Activated naive CD8-positive, alpha-beta T cell (primary cell): ENCODE results near the gene SYT1.
"Not testable (repeated sequence)": the region's sequence is repeated elsewhere in the genome, so short reads cannot be mapped to it uniquely, and the experiment has no call there.

Experiments used
- H3K27ac Mint-ChIP-seq: one replicate; pipeline ENCODE4 v1.8.0; 2021; ENCODE audit warnings: mixed read lengths
- H3K27me3 Mint-ChIP-seq: one replicate; pipeline ENCODE4 v1.8.0; 2021; ENCODE audit warnings: mixed read lengths
- H3K36me3 Mint-ChIP-seq: one replicate; pipeline ENCODE4 v1.8.0; 2021; ENCODE audit warnings: mixed read lengths
- H3K4me1 Mint-ChIP-seq: one replicate; pipeline ENCODE4 v1.8.0; 2021; ENCODE audit warnings: low read depth, mixed read lengths
- H3K4me3 Mint-ChIP-seq: one replicate; pipeline ENCODE4 v1.8.0; 2021; ENCODE audit warnings: mild to moderate bottlenecking, mixed read lengths
- H3K9me3 Mint-ChIP-seq: one replicate; pipeline ENCODE4 v1.8.0; 2021; ENCODE audit warnings: low read depth, mixed read lengths

The SYT1 gene

DNA sequence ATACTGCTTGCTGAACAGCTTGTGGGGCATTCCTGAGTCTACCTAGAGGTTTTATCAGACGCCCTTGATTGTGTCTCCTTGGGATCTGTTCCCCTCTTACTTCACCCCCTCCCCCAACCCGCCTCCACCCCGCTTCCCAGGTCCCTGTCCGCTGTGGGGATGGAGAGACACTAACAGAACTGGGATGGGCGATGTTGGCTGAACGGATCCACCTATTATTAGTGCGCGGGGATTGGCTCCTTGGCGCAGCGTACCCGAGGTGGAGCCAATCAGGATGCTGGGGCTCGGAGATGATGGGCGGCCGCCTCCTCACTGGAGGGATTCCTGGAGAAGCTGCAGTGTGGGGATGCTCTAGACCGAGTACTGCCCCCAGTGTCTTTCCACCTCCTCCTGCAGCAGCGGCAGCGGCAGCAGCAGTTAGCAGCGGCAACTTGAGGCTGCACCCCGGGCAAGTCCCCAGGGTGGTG lies at the start of gene SYT1:
SYT1 (plus strand) TSS at position 372 of the 467 bp plus-strand sequence.
- Mint-ChIP-seq H3K36me3 (no peaks in the 10 kb centered on the region), H3K9me3 (peaks cover 8% of the 10 kb centered on the region), H3K4me1 (no peaks in the 10 kb centered on the region), H3K27ac (no peak within 1 kb of the TSS), H3K4me3 (no peak within 1 kb of the TSS), H3K27me3 (peaks cover 17% of the 10 kb centered on the region)

DNA sequence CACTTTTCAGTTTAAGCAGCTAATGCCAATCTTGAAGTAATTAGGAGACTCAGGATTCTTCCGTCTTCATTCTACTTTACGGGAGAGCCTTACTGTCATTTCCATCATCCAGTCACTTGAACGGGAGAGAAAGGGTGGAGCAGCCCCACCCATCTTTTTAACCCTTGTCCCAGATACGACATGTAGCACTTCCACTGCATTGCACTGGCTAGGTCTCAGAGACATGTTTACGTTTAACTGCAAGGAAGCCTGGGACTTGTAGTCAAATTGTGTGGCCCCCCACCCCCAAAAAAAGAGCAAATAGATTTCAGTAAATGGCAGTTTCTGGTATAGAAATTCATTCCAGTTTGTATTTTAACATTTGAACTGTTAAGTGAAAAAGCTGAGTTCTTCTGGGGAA lies 46.1 kb upstream of the SYT1 start:
- no peaks in the 10 kb centered on the region for H3K36me3 Mint-ChIP-seq
- no peak overlapping the region for H3K27ac Mint-ChIP-seq
- H3K27me3 Mint-ChIP-seq = no peaks in the 10 kb centered on the region
- no peak overlapping the region for H3K4me3 Mint-ChIP-seq
- peaks cover 20% of the 10 kb centered on the region for H3K9me3 Mint-ChIP-seq
- H3K4me1 Mint-ChIP-seq = no peaks in the 10 kb centered on the region

DNA sequence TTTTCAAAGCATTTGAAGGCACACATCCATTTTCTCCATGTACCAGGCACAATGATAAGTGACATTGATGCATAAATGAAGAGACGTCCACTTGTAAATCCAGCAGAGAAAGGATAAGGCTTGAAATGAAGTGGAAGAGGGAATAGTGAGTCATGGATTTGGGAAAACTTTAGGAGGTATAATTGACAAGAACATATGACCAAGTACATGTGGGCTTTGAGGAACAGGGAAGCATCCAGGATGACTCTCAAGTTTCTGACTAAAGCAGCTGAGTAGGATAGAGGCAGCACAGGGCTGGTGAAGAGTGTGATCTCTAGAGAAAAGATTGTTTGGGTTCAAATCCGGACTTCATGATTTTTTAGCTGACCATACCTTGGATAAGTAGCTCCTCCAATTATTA lies 43.6 kb upstream of the SYT1 start:
- H3K4me1 Mint-ChIP-seq = no peaks in the 10 kb centered on the region
- H3K9me3 Mint-ChIP-seq = peaks cover 8% of the 10 kb centered on the region
- H3K4me3 Mint-ChIP-seq = no peak overlapping the region
- no peaks in the 10 kb centered on the region for H3K36me3 Mint-ChIP-seq
- no peak overlapping the region for H3K27ac Mint-ChIP-seq
- no peaks in the 10 kb centered on the region for H3K27me3 Mint-ChIP-seq

DNA sequence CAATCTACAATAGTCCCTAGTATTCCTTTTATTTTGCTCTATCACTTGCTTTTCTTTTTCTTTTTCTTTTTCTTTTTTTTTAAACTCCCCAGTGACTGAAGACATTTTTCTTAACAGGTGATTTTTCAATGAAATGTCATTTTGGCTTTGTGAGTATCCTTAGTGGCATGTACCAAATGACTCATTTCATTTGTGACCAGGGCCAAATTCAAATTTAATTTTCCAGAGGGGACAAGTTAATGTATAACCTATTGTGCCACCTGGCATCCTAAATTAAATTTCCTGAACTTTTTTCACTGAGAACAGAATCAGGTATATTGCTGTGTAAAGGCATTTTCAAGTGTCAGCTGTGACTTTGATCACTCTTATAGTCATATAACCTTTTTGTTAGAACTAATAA lies 39.7 kb upstream of the SYT1 start:
- H3K36me3 Mint-ChIP-seq = no peaks in the 10 kb centered on the region

DNA sequence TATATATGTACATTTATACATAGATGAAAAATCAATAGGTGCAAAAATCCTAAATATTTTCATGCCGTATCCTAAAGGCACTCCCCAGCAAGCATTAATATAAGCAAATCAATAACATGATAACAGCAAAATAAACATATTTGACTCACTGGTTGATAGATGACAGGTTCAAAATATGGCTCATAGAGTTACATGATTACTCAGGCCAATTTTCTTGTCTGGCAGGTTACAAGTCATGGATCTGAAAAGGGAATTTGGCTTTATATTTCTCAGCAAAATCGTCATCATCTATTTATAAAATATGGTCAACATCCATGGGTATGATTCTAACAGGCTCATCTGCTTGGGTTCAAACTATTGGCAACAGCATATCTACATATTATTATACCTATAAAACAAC lies 34.9 kb upstream of the SYT1 start:
- Mint-ChIP-seq H3K27me3 (no peaks in the 10 kb centered on the region), H3K27ac (no peak overlapping the region)

More for the DNA sequence above, 39.7 kb upstream of the SYT1 start:
- no peaks in the 10 kb centered on the region for H3K27me3 Mint-ChIP-seq
- H3K27ac Mint-ChIP-seq = no peak overlapping the region
- no peak overlapping the region for H3K4me3 Mint-ChIP-seq
- H3K9me3 Mint-ChIP-seq = peaks cover 4% of the 10 kb centered on the region
- no peaks in the 10 kb centered on the region for H3K4me1 Mint-ChIP-seq

DNA sequence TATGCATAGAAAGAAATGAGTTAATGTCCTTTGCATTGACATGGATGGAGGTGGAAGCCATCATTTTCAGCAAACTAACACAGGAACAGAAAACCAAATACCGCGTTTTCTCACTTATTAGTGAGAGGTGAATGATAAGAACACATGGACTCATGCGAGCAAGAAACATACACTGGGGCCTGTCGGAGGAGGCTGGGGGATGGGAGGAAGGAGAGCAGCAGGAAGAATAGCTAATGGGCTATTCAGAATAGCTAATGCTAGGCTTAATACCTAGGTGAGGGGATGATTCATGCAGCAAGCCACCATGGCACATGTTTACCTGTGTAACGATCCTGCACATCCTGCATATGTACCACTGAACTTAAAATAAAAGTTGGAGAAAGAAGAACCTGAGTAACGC lies 29.1 kb upstream of the SYT1 start:
- H3K4me3 Mint-ChIP-seq = no peak overlapping the region
- no peaks in the 10 kb centered on the region for H3K36me3 Mint-ChIP-seq
- no peak overlapping the region for H3K27ac Mint-ChIP-seq
- H3K4me1 Mint-ChIP-seq = no peaks in the 10 kb centered on the region
- H3K9me3 Mint-ChIP-seq = peaks cover 10% of the 10 kb centered on the region
- H3K27me3 Mint-ChIP-seq = no peaks in the 10 kb centered on the region

More for the DNA sequence above, 34.9 kb upstream of the SYT1 start:
- Mint-ChIP-seq H3K36me3 (no peaks in the 10 kb centered on the region), H3K4me1 (no peaks in the 10 kb centered on the region), H3K4me3 (no peak overlapping the region), H3K9me3 (peaks cover 11% of the 10 kb centered on the region)

DNA sequence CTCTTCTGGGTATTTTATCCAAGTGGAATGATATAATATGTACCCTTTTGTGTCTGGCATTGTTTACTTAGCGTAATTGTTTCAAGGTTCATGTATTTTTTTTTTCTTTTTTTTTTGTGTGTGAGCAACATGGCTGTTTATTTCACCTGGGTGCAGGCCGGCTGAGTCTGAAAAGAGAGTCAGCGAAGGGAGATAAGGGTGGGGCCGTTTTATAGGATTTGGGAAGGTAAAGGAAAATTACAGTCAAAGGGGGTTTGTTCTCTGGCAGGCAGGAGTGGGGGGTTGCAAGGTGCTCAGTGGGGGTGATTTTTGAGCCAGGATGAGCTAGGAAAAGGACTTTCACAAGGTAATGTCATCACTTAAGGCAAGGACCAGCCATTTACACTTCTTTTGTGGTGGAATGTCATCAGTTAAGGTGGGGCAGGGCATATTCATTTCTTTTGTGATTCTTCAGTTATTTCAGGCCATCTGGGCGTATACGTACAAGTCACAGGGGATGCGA lies 24.0 kb upstream of the SYT1 start:
- H3K27me3 Mint-ChIP-seq, H3K36me3 Mint-ChIP-seq, H3K4me1 Mint-ChIP-seq, H3K9me3 Mint-ChIP-seq, H3K4me3 Mint-ChIP-seq, H3K27ac Mint-ChIP-seq: not testable (repeated sequence)

DNA sequence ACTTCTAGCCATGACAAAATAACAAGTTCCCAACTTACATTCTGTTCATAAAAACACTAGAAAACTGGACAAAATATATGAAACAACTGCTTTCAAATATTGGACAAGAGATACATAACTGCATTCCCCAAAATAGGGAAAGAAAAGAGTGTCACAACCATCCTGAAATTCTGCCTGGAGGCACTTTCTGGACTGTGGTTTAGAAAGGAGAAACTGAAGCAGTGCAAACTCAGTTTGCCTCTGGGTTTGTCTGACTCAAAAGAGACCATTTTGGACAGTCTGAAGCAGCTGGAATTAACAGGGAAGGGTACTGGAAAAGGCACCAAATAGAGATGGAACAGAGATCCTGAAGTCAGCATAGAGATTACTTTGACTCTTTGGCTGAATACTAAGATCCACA lies 11.3 kb upstream of the SYT1 start:
- Mint-ChIP-seq H3K4me3 (no peak overlapping the region), H3K27me3 (no peaks in the 10 kb centered on the region), H3K9me3 (peaks cover 12% of the 10 kb centered on the region), H3K27ac (no peak overlapping the region), H3K36me3 (no peaks in the 10 kb centered on the region), H3K4me1 (no peaks in the 10 kb centered on the region)

DNA sequence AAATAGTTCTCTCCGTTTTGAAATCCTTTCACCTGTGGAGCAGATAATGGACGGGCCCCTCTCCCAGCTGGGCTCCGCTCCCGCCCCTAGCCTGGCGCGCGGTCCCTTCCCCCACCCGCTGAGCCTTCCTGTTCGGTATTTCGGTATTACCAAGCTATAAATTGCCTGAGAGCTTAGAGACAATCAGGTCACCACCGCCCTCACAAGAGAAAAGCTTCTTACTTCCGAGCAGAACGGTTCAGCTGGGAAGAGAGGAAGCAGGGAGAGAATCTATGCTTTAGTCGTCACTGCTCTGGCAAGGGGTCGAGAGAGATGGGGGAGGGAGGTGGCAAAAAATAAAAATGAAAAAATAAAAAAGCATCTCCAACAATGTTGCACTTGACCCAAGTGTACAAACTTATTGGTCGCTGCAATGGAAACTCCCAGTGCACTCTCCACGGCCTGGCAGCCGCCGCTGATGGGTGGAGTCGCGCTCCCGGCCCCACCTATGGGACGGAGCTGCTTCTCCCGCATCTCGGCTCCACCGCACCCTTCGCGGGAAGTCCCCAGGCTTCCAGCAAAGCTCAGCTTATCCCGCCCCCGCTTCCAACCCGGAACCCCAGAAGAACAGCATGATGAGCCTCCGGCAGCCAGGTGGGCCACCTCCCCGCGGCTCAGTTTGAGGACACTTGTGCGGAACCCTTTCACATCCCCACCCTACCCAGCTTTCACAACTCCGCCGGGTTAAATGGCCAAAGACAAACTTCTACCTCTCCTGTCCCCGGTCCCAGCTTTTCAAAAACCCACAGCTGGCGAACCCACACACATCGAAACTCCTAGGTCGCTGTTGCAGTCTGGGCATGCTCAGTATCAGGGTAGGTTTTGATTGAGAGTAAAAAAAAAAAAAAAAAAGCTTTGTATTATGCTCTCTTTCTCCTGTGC lies 832 bp upstream of the SYT1 start:
- no peak overlapping the region for H3K4me3 Mint-ChIP-seq

DNA sequence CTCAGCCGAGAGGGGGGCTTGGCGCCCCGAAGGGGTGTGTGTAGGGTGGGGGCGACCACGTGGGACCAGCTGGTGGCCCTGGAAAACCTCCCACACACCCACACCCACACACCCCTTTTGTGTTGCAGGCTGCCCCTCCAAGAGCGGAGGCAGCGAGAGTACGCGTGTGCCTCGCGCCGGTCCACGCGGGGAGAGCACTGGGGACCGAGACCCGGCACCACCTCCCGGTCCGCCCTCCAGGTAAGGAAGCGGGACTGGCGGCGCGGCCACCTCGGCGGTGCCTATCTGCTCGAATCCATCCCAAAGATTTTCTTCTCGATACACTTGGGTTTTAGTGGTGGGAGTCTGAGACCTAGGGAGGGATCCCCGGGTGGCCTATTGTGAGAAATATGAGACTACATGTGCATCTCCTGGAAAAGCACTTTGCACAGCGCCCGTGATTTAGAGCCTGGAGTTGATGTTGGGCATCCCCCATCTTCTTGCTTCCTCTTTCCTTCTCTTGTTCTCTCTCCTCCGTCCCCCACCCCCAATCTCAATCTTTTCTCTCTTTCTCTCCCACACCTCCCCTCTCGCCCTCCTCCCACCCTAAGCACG lies 393 bp downstream of the SYT1 start:
- H3K9me3 Mint-ChIP-seq = peaks cover 5% of the 10 kb centered on the region
- H3K36me3 Mint-ChIP-seq = no peaks in the 10 kb centered on the region
- no peak overlapping the region for H3K27ac Mint-ChIP-seq
- no peak overlapping the region for H3K4me3 Mint-ChIP-seq
- no peaks in the 10 kb centered on the region for H3K4me1 Mint-ChIP-seq
- peaks cover 17% of the 10 kb centered on the region for H3K27me3 Mint-ChIP-seq

More for the DNA sequence above, 832 bp upstream of the SYT1 start:
- H3K9me3 Mint-ChIP-seq = peaks cover 13% of the 10 kb centered on the region
- H3K4me1 Mint-ChIP-seq = no peaks in the 10 kb centered on the region
- H3K36me3 Mint-ChIP-seq = no peaks in the 10 kb centered on the region
- peaks cover 17% of the 10 kb centered on the region for H3K27me3 Mint-ChIP-seq
- no peak overlapping the region for H3K27ac Mint-ChIP-seq

DNA sequence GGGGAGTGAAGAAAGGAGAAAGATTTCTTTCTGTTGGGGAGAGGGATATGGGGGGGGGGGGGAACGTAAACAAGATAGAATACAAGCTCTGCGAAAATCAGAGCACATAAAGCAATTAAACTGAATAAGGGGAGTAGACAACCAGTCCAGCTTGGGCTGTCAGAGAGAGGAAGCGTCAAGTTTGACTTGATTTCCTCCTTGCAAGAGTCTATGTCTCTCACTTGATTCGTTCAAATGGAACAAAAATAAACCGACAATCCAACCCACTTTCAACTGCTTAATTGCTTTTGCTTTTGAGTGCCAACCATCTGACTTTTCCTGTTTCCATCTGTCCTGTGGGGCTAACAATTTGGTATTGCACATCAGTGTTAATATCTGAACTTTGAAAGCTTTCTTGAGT lies 942 bp downstream of the SYT1 start:
- peaks cover 5% of the 10 kb centered on the region for H3K9me3 Mint-ChIP-seq
- H3K27me3 Mint-ChIP-seq = peaks cover 17% of the 10 kb centered on the region
- no peak overlapping the region for H3K27ac Mint-ChIP-seq
- H3K36me3 Mint-ChIP-seq = no peaks in the 10 kb centered on the region
- no peaks in the 10 kb centered on the region for H3K4me1 Mint-ChIP-seq
- H3K4me3 Mint-ChIP-seq = no peak overlapping the region

DNA sequence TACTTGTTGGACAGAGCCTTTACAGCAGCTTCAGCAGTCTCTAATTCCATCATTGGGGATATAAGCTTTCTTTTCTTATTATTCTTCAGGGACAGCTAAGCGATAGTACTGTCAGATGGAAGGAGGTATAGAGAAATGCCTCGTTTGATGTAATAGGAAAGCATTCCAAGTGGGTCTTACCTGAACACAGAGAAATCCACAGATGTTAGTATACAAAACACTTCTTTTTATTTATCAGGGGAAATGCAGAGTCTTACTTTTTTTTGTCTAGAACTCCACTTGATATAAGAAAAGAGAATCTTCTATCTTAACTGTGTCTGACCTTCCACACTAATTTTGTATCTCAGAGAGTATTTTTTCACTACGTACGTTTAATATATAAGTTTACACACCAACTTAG lies 1.9 kb downstream of the SYT1 start:
- Mint-ChIP-seq H3K27me3 (peaks cover 17% of the 10 kb centered on the region), H3K4me3 (no peak overlapping the region), H3K36me3 (no peaks in the 10 kb centered on the region), H3K9me3 (peaks cover 5% of the 10 kb centered on the region), H3K27ac (no peak overlapping the region), H3K4me1 (no peaks in the 10 kb centered on the region)

DNA sequence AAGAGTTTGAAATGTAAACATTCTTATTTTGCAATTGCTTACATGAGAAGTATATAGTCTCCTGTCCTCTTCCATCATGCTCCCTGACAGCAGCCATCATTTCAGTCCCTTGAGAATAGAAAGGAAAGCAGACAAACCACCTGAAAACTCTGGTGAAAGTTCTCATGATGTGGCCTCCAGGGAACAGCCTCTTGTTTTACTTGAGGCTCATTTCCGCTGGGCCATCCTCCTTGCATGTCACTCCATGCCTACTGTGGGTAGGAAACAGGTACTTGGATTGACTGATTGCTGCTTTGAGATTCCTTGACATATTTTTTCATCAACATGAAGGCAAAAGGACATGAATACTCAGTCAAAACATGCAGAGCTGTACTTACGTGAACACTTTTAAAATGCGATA lies 6.0 kb downstream of the SYT1 start:
- no peaks in the 10 kb centered on the region for H3K27me3 Mint-ChIP-seq

DNA sequence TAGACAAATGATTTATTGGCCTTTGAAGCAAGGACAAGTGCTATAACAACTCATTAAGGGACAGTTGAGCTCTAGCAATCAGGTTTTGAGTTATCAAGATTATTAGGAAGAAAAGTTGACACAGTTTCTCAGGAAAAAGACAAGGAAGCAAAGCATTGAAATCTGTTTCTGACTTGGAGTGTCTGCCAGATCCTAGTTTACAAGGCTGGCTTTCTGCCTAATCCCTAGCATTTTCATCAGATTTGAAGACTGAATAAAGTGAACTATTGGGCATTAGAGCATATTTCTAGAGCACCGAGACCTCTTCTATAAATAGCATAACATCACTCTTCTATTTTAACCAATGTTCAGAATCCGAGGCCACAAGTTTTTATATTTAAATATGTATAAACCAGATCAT lies 7.0 kb downstream of the SYT1 start:
- Mint-ChIP-seq H3K4me3 (no peak overlapping the region), H3K27me3 (no peaks in the 10 kb centered on the region)

More for the DNA sequence above, 6.0 kb downstream of the SYT1 start:
- no peaks in the 10 kb centered on the region for H3K9me3 Mint-ChIP-seq
- H3K4me3 Mint-ChIP-seq = no peak overlapping the region
- H3K27ac Mint-ChIP-seq = no peak overlapping the region
- no peaks in the 10 kb centered on the region for H3K36me3 Mint-ChIP-seq
- no peaks in the 10 kb centered on the region for H3K4me1 Mint-ChIP-seq

DNA sequence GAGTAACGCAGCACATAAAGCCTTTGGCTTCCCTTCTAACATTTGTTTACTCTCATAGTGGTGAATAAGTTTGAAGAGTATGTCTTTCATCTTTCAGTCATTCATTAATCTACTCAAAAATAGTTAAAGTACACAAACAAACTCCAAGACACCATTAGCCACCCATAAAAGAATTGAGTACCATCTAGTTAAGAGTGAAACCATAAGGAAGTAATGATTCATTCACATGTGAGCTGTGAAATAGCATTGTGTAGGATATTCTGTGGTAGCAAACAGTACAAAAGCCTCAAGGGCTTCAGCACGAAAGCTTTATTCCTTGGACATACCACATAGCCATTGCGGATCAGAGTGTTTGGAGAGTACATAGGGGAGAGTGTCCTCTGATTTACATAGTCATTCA lies 13.9 kb downstream of the SYT1 start:
- Mint-ChIP-seq H3K4me1 (no peaks in the 10 kb centered on the region), H3K9me3 (peaks cover 5% of the 10 kb centered on the region), H3K4me3 (no peak overlapping the region), H3K27me3 (no peaks in the 10 kb centered on the region), H3K36me3 (no peaks in the 10 kb centered on the region), H3K27ac (no peak overlapping the region)

More for the DNA sequence above, 7.0 kb downstream of the SYT1 start:
- Mint-ChIP-seq H3K36me3 (no peaks in the 10 kb centered on the region), H3K27ac (no peak overlapping the region), H3K4me1 (no peaks in the 10 kb centered on the region), H3K9me3 (no peaks in the 10 kb centered on the region)
